ENCODE measurements around the gene CMC2. TPM values are rescaled to one million over a fixed set of nuclear protein-coding genes. Genes with fewer than 3 reads are reported as not detected.

CMC2 gene
- total RNA-seq, 1 donor: 18.5 TPM

- H3K36me3 ChIP-seq (ENCODE audit: insufficient read depth, low read length): no peaks in the 10 kb centered on the region
- no peaks in the 10 kb centered on the region for H3K9me3 ChIP-seq (ENCODE audit: low read depth, low read length)
- no peak overlapping the region for H3K4me2 ChIP-seq (ENCODE audit: insufficient read depth, low read length)
- no peak for TF ChIP-seq CTCF (IDR thresholded peaks at IDR 0.05; ENCODE audit: extremely low read depth, low read depth, low read length)
- no peak overlapping the region for H3K27ac ChIP-seq (ENCODE audit: low read depth, low read length)
- no peaks in the 10 kb centered on the region for H4K20me1 ChIP-seq (ENCODE audit: insufficient read depth, low read length)
- no peak for DNase-seq (ENCODE audit: insufficient read length, low spot score, missing footprints)
- H3K4me3 ChIP-seq (ENCODE audit: insufficient read depth, low read length): no peak overlapping the region
- H2AFZ ChIP-seq (ENCODE audit: low read length): no peak overlapping the region
- H3K79me2 ChIP-seq (ENCODE audit: insufficient read depth, low read length): no peaks in the 10 kb centered on the region
- no peaks in the 10 kb centered on the region for H3K4me1 ChIP-seq (ENCODE audit: insufficient read depth, low read length)
- H3K27me3 ChIP-seq (ENCODE audit: insufficient read depth, low read length): no peaks in the 10 kb centered on the region
Observed at GRCh38 chr16:80923356-80923755, 83.3 kb downstream of the CMC2 start.

Other genes starting within 250 kb of the CMC2 start
- gene CDYL2, start 202.3 kb downstream of the CMC2 start, total RNA-seq: 8.3 and 8.8 TPM in 2 replicates
- 19.9 and 20.6 TPM in 2 replicates for gene CENPN, start 329 bp upstream of the CMC2 start, total RNA-seq
- 61.2 and 64.5 TPM in 2 replicates for gene ATMIN, start 29.0 kb upstream of the CMC2 start, total RNA-seq
- gene C16orf46, start 70.4 kb upstream of the CMC2 start, total RNA-seq: 0.59 and 2.2 TPM in 2 replicates
- gene GCSH, start 89.5 kb upstream of the CMC2 start, total RNA-seq: 18.1 and 19.2 TPM in 2 replicates
- gene BCO1, start 231.8 kb upstream of the CMC2 start, total RNA-seq: not detected in 2 replicates